Neuron (in vitro differentiated cells): ENCODE measurements around the gene ICAM5.
"Not testable (repeated sequence)": the region's sequence is repeated elsewhere in the genome, so short reads cannot be mapped to it uniquely, and the experiment has no call there.

Experiments used
- H2AFZ ChIP-seq: one replicate; pipeline ENCODE4 v1.6.1; 2013; ENCODE audit warnings: low read depth, mild to moderate bottlenecking, inconsistent platforms, low read length, moderate library complexity
- H3K27me3 ChIP-seq: one replicate; pipeline ENCODE4 v1.6.1; 2013; ENCODE audit warnings: low read length; ENCODE audit not compliant: insufficient read depth
- H3K36me3 ChIP-seq: one replicate; pipeline ENCODE4 v1.6.1; 2013; ENCODE audit warnings: low read length; ENCODE audit not compliant: insufficient read depth
- H3K4me1 ChIP-seq: one replicate; pipeline ENCODE4 v1.6.1; 2013; ENCODE audit warnings: low read length; ENCODE audit not compliant: insufficient read depth
- H3K4me3 ChIP-seq: 2 replicates; pipeline ENCODE4 v1.5.1; 2013; ENCODE audit warnings: mild to moderate bottlenecking, low read length, moderate library complexity
- H3K9me3 ChIP-seq: one replicate; pipeline ENCODE4 v1.6.1; 2013; ENCODE audit warnings: low read length

The ICAM5 gene

GRCh38 chr19:10289836-10290356 is at the start of gene ICAM5:
ICAM5 (plus strand) TSS chr19:10289952; CDS start chr19:10290044, 92 bp downstream.
- Histone ChIP-seq H3K9me3 (peaks cover 5% of the 10 kb centered on the region), H3K36me3 (peaks cover 9% of the 10 kb centered on the region), H2AFZ (peak within 1 kb of the TSS; percentile 65), H3K4me1 (peaks cover 30% of the 10 kb centered on the region), H3K27me3 (peaks cover 37% of the 10 kb centered on the region), H3K4me3 (peak within 1 kb of the TSS; percentile 50)

- not testable (repeated sequence) for H3K4me1 ChIP-seq, H3K36me3 ChIP-seq, H3K27me3 ChIP-seq, H3K9me3 ChIP-seq, H3K4me3 ChIP-seq, H2AFZ ChIP-seq
Observed at GRCh38 chr19:10241826-10242449, 47.8 kb upstream of the ICAM5 start.

DNA sequence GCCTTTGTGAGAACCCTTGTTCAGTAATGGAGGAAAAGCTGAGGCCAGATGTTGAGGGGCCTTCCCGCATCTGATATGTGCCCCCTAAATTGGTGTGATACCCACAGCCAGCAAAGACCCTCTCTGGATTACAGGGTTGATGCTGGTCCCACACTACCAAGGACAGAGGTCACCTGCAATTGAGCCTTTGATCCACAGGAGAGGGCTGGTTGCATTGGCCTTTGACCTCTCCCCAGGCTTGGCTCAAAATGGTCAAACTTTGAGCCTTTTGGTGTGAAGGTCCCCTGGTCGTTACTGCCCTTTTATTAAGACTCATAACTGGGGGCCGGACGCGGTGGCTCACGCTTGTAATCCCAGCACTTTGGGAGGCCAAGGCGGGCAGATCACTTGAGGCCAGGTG is 46.1 kb upstream of the ICAM5 start:
- no peaks in the 10 kb centered on the region for H3K27me3 ChIP-seq
- H3K4me3 ChIP-seq: no peak overlapping the region
- no peaks in the 10 kb centered on the region for H3K4me1 ChIP-seq
- no peaks in the 10 kb centered on the region for H3K36me3 ChIP-seq
- H3K9me3 ChIP-seq: no peaks in the 10 kb centered on the region
- H2AFZ ChIP-seq: no peak overlapping the region

- H3K36me3 ChIP-seq: no peaks in the 10 kb centered on the region
- H2AFZ ChIP-seq: no peak overlapping the region
- H3K4me1 ChIP-seq: no peaks in the 10 kb centered on the region
- no peak overlapping the region for H3K4me3 ChIP-seq
- no peaks in the 10 kb centered on the region for H3K9me3 ChIP-seq
- H3K27me3 ChIP-seq: no peaks in the 10 kb centered on the region
Observed at GRCh38 chr19:10245189-10245939, 44.4 kb upstream of the ICAM5 start.

- Histone ChIP-seq H2AFZ (no peak overlapping the region), H3K4me3 (no peak overlapping the region), H3K36me3 (no peaks in the 10 kb centered on the region), H3K4me1 (no peaks in the 10 kb centered on the region), H3K27me3 (no peaks in the 10 kb centered on the region), H3K9me3 (no peaks in the 10 kb centered on the region)
Observed at GRCh38 chr19:10246511-10246910, 43.2 kb upstream of the ICAM5 start.

GRCh38 chr19:10251792-10252694 is 37.7 kb upstream of the ICAM5 start, which contains the start of gene MRPL4:
MRPL4 (plus strand) TSS chr19:10252214; CDS start chr19:10252254, 40 bp downstream.
- Histone ChIP-seq H3K9me3 (no peaks in the 10 kb centered on the region), H3K36me3 (peaks cover 27% of the 10 kb centered on the region), H3K4me3 (peak within 1 kb of the TSS; percentile 73), H3K27me3 (no peaks in the 10 kb centered on the region), H3K4me1 (peaks cover 6% of the 10 kb centered on the region), H2AFZ (peak within 1 kb of the TSS; percentile 79)

GRCh38 chr19:10252707-10253106 is 37.0 kb upstream of the ICAM5 start:
- peak overlapping the region; percentile 73 for H3K4me3 ChIP-seq
- no peaks in the 10 kb centered on the region for H3K9me3 ChIP-seq
- peak overlapping the region; percentile 79 for H2AFZ ChIP-seq
- peaks cover 6% of the 10 kb centered on the region for H3K4me1 ChIP-seq
- H3K36me3 ChIP-seq: peaks cover 33% of the 10 kb centered on the region
- no peaks in the 10 kb centered on the region for H3K27me3 ChIP-seq

DNA sequence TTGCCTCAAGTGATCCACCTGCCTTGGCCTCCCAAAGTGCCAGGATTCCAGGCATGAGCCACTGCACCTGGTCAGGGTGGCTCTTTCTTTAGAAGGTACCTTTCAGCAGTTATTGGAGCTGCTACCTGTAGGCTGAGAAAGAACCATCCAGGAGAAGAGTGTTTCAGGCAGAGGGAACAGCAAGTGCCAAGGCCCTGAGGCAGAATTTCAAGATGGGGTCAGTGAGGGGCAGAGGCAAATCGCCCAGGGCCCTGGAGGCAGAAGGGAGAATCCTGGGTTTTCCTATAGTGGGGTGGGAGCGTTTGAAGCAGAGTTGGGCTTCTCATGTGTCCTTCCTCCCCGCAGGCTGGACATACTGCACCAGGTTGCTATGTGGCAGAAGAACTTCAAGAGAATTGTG is 35.5 kb upstream of the ICAM5 start:
- Histone ChIP-seq H3K9me3 (no peaks in the 10 kb centered on the region), H2AFZ (no peak overlapping the region), H3K27me3 (no peaks in the 10 kb centered on the region), H3K36me3 (peaks cover 42% of the 10 kb centered on the region), H3K4me1 (peaks cover 8% of the 10 kb centered on the region), H3K4me3 (no peak overlapping the region)

GRCh38 chr19:10255358-10255757 is 34.4 kb upstream of the ICAM5 start:
- Histone ChIP-seq H3K9me3 (no peaks in the 10 kb centered on the region), H3K36me3 (peaks cover 44% of the 10 kb centered on the region), H2AFZ (no peak overlapping the region), H3K4me1 (peaks cover 8% of the 10 kb centered on the region), H3K4me3 (no peak overlapping the region), H3K27me3 (no peaks in the 10 kb centered on the region)

GRCh38 chr19:10256551-10256950 is 33.2 kb upstream of the ICAM5 start:
- Histone ChIP-seq H3K36me3 (peaks cover 44% of the 10 kb centered on the region), H2AFZ (no peak overlapping the region), H3K27me3 (no peaks in the 10 kb centered on the region)

GRCh38 chr19:10256970-10257615 is 32.7 kb upstream of the ICAM5 start:
- H3K27me3 ChIP-seq: no peaks in the 10 kb centered on the region
- H2AFZ ChIP-seq: no peak overlapping the region
- H3K9me3 ChIP-seq: no peaks in the 10 kb centered on the region
- peaks cover 44% of the 10 kb centered on the region for H3K36me3 ChIP-seq
- H3K4me3 ChIP-seq: no peak overlapping the region
- peaks cover 8% of the 10 kb centered on the region for H3K4me1 ChIP-seq

More at GRCh38 chr19:10256551-10256950, 33.2 kb upstream of the ICAM5 start:
- Histone ChIP-seq H3K4me1 (peaks cover 8% of the 10 kb centered on the region), H3K4me3 (no peak overlapping the region), H3K9me3 (no peaks in the 10 kb centered on the region)

- no peak overlapping the region for H3K4me3 ChIP-seq
- H2AFZ ChIP-seq: no peak overlapping the region
- no peaks in the 10 kb centered on the region for H3K9me3 ChIP-seq
- H3K27me3 ChIP-seq: no peaks in the 10 kb centered on the region
- H3K36me3 ChIP-seq: peaks cover 44% of the 10 kb centered on the region
- H3K4me1 ChIP-seq: peaks cover 2% of the 10 kb centered on the region
Observed at GRCh38 chr19:10258080-10258710, 31.6 kb upstream of the ICAM5 start.
